Ramos (cell line): ENCODE measurements around the gene PRSS33.

Experiments used
- in situ Hi-C: fragments of 300-500 bp; cut with MboI; formaldehyde crosslinking; loops from one replicate; pipeline ENCODE4 v1.14.3; 2022; ENCODE audit warnings: low sequenced_read_pairs; ENCODE audit not compliant: unreplicated experiment

PRSS33 gene

DNA sequence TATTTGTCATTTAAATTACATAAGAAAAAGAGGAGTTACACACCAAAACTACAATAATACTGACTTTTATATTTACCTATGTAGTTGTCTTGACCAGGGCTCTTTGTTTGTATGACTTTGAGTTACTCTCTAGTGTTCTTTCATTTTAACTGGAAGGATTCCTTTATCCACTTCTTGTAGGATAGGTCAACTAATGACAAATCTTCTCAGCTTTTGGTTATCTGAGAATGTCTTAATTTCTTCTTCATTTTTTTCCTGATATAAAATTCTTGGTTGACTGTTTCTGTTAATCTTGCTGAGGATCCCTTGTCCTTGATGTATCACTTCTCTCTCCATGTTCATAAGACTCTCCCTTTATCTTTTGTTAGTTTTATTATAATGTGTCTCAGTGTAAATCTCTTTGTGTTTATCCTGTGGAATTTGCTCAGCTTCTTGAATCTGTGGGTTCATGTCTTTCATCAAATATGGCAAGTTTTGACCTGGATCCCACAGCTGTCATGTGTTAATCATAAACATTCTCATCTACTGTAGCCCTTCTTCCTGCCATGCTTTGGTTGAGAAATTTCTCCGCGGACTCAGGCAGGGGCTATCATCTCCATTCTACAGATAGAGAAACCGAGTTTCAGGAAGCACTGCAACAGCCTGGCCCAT lies 16.3 kb upstream of the PRSS33 start:
- in situ Hi-C loops = no loop called here

DNA sequence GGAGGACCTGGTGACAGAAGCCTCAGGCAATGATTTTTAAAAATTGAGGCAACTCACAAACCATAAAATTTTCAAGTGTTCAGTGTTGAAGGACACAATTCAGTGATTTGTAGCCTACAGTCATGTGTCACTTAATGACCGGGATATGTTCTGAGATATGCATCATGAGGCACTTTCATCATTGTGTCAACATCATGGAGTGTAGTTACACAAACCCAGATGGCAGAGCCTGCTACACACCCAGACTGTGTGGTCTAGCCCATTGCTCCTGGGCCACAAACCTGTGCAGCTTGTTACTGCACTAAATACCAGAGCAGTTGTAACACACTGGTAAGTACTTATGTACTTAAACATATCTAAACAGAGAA lies 12.5 kb upstream of the PRSS33 start:
- in situ Hi-C loops = no loop called here

DNA sequence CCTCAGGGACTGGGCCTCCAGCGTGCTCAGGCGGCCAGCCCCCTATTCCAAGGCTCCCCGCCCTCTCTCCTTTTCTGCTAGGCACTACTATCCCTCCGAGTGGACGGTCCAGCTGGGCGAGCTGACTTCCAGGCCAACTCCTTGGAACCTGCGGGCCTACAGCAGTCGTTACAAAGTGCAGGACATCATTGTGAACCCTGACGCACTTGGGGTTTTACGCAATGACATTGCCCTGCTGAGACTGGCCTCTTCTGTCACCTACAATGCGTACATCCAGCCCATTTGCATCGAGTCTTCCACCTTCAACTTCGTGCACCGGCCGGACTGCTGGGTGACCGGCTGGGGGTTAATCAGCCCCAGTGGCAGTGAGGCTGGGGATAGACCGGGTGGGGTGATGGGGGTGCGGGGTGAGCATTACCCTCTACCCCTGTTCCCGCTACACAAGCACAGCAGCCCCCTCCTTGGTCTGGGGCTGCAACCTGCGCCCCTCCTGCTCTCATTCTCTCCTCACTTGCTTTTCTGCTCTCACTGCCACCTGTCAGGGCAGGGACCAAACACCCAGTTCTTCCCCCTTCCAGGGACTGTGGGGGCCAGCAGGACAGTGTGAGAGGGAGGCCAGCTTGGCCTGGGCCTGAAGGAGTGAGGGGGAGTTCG lies 12.0 kb upstream of the PRSS33 start:
- in situ Hi-C loops = no loop called here

DNA sequence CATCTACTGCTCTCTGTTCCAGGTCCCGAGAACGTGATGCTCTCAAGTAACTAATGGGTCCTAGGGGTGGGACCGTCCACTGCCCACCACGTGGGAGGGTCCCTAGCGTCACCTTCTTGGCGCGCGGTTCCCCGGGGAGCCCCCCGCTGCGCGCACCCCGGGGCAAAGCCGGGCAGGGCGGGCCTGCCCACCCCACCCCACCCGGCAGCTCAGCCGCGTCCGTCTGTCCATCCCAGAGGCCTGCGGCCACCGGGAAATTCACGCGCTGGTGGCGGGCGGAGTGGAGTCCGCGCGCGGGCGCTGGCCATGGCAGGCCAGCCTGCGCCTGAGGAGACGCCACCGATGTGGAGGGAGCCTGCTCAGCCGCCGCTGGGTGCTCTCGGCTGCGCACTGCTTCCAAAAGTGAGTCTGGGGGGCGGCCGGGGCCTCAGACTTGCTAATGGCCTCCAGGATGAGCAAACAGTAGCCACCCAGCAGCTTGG lies 11.4 kb upstream of the PRSS33 start:
- in situ Hi-C loops = no loop called here

DNA sequence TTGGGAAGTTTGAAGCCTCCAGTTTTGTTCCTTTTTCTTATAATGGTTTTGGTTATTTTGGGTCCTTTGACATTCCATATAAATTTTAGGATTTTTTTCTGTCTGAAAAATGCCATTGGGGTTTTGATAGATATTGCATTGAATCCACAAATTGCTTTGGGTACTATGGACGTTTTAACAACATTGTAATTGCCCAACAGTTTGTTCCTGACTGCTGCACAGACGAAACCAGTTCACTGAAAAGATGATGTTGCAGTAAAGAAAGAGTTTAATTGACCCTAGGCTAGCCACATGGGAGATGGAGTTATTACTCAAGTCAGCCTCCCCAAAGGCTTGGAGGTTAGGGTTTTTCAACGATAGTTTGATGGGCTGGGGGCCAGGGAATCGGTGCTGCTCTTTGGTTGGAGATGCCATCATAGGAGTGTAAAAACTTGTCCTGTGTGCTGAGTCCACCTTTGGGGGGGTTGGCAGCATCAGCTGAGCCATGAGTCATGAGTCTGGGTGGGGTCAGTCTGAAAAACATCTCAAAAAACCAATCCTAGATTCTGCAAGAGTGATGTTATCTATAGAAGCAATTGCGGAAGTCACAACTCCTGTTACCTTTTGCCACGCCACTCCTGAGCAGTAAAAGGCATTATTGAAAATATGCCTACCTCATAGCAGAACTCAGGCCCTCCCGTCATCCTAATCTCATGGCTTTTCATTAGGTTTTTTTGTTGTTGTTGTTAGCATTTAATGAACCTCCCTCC lies 8.2 kb upstream of the PRSS33 start:
- in situ Hi-C loops = no loop called here

DNA sequence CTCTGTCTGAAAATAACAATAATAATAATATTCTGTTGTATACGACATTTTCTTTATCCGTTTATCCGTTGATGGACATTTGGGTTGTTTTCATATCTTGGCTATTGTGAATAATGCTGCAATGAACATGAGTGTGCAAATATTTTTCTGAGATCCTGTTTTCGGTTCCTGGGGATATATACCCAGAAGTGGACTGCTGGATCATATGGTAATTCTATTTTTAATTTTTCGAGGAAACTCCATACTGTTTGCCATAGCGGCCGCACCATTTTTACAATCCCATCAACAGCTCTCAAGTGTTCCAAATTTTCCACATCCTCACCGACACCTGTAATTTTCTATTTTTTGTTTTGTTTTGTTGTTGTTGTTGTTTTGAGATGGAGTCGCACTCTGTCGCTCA lies 5.6 kb upstream of the PRSS33 start:
- in situ Hi-C loops = no loop called here

DNA sequence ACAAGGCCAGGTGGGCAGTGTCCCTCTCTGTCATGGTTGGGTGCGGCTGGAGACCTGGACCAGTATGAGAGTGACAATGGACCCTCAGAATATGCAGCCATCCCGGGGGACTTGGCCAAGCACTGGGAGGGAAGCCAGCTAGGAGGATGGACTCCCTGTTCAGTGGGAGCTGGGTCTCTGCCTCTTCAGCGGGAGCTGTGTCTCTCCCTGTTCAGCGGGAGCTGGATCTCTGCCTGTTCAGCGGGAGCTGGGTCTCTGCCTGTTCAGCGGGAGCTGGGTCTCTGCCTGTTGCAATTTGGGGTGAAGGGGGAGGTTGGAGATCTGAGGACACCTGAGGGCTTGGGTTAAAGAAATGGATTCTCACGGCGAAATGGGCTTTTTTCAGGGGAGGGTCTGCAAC lies 3.8 kb upstream of the PRSS33 start:
- in situ Hi-C loops = no loop called here

DNA sequence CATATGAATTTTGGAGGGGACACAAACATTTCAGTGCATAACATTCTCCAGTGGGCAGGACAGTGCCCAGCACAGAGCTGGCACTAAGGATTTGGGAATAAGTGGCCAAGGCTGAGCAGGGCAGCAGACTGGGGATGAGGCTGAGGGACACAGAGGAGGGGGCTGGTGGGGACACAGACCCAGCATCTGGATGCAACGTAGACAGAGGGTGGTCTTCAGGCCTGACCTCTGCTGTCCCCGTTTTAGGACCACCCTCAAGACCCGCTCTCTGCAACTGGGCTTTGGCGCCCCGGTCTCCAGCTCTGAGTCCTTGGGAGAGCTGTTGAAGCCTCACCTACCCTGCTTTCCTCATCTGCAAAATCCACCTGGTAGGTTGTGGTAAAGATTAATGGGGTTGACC lies 3.3 kb upstream of the PRSS33 start:
- in situ Hi-C loops = no loop called here

DNA sequence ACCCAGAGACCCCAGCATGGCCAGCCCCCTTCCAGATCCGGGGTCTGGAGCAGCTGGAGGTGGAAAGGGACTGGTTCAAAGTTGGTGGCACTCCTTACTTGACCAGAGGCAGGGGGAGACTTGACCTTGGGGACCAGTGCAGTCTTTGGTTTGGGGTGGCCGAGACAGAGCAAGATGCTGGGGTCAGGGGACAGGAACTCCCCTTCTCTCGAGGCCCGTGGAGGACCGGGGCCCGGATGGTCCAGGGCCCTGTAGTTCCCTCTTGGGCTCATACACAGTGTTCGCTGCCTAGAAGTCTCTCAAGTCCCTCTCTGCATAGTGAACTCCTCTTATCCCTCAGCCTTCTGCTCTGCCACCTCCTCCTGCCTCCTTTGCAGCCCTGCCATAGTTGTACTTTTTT lies 601 bp upstream of the PRSS33 start:
- in situ Hi-C loops = no loop called here

DNA sequence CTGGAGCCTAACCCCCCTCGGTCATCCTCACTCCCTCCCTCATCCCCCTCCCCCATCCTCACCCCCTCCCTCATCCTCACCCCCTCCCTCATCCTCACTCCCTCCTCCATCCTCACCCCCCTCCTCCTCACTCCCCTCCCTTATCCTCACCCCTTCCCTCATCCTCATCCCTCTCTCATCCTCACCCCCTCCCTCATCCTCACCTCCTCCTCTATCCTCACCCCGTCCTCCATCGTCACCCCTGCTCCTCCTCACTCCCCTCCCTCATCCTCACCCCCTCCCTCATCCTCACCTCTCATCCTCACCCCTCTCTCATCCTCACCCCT lies 571 bp downstream of the PRSS33 start:
- in situ Hi-C loops = no loop called here

DNA sequence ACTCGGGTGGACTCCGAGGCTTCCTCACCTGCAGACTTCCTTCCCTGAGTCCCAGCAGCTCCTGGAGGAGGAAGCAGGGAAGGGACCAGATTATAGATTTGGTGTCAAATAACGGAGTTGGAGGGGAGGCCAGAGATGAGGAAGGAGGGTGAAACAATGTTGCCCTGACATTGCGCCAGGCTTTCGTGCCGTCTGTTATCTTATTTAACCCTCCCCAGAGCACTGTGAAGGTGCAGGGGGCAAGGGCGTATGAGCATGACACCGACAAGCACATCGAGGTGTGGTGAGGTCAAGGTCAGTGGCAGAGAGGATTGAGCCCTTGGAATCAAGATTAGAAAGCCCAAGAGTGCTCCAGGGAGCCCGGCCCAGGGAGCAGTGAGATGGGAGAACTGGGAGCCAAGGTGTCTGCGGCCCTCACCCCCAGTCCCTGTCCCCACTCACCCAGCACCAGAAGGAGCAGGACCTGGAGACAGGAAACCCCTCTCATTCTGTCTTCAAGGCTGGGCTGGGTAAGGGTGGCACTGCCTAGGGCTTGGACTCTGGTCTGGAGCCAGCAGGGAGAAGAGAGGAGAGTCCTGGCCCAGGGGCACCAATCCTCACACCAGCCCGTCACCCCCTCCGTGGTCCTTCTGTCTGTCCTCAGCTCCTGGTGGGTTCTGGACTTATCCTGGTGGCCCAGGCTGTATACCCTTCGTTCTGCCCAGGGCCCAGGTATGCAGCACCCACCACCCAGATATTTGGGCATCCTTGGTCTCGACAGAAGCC lies 1.1 kb downstream of the PRSS33 start:
- in situ Hi-C loops = no loop called here

DNA sequence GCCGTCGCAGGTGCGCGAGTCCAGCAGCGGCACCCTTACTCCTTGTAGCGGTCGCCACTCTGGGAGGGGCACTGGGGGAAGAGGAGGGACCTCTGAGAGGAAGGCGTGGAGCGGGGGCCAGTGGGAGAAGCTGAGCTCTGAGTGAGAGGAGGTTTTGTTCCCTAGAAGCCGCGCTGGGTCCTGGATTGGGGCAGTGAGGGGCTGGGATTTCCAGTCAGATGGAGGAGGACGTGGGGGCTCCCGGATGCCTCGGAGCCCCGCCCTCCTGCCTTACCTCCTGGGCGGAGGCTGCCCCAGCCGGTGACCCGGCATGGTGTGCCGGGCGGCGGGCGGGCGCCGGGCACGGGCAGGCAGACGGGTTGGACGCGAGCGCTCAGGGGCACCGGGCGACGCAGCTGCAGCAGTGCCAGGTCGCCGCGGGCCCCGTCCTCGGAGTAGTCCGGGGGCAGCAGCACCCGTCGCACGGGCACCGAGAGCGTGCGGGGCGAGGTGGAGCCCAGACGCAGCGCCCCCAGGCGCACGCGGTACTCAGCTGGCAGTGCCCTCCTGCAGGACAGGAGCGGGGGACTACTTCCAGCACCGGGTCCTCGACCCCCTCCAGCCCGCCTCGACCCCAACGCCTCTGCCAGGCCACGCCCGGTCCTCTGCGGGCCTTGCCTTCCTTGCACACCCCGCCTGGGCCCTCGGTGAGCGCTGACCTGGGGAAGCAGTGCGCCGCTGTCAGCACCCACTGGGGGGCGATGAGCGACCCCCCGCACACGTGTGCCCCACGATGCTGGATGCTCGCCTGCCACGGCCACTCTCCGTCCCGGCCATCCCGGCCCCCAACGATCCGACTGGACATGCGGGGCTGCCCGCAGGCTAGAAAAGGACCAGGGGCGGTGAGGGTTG lies 2.0 kb downstream of the PRSS33 start:
- in situ Hi-C loops = no loop called here

DNA sequence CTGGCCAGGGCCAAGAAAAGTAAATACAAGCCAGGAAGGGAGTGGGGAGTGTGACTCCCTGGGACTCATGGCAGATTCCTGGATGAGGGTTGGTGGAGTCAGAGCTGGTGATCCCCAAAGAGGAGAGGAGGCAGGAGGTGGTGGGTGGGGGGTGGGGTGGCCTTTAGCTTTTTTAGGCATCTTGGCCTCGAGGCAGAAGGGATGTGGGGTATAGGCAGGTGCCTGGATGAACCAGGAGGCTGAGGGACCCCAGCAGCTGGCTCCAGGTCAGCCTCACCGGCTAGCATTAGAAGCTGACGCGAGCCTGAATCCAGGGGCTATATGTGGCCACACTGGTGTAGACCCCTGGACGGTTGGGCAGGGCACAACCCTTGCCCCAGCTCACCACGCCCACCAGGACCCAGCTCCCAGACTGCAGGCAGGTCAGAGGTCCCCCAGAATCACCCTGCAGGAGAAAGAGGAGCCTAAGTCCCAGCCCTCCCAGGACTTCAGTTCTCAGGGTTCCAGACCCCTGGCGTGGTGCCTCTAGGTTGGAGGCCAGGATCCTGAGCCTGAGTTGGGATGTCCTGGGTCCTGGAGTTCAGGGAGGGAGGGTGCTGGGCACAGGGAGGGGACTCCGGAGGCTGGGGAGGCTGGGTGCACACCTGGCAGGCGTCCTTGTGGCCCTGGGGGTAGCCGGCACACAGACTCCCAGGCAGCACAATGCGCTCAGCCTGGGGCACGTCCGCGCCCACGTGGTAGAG lies 2.8 kb downstream of the PRSS33 start:
- in situ Hi-C loops = no loop called here

DNA sequence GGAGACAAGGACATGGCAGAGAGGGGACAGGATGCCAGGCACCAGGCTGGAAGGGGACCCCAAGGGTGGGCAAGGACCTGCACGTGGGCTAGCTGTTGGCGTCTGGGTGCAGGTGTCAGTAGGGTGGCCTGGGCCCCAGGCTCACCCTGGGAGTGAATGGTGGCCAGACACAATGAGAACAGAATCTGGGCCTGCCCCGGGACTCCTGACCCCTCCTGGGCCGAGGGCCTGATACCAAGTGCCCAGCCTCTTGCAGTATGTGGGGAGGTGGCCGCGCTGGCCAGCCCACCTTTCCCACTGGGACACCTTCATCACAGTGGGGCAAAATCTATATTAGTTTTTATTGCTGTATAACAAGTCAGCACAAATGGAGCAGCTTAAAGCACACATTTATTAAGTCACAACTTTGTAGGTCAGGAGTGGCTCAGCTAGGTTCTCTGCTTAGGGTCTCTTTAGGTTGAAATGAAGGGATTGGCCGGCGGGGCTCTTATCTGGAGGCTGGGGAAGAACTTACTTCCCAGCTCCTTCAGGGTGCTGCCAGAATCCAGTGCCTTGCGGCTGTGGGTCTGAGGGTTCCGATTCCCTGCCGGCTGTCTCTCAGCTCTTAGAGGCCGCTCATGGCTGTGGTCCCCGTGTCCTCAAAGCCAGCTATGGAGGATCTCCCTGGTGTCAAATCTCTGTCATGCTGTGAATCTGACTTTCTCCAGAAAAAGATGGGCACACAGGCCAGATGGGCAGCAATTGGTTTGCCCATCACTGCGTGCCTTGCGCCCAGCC lies 3.6 kb downstream of the PRSS33 start:
- in situ Hi-C loops = no loop called here

DNA sequence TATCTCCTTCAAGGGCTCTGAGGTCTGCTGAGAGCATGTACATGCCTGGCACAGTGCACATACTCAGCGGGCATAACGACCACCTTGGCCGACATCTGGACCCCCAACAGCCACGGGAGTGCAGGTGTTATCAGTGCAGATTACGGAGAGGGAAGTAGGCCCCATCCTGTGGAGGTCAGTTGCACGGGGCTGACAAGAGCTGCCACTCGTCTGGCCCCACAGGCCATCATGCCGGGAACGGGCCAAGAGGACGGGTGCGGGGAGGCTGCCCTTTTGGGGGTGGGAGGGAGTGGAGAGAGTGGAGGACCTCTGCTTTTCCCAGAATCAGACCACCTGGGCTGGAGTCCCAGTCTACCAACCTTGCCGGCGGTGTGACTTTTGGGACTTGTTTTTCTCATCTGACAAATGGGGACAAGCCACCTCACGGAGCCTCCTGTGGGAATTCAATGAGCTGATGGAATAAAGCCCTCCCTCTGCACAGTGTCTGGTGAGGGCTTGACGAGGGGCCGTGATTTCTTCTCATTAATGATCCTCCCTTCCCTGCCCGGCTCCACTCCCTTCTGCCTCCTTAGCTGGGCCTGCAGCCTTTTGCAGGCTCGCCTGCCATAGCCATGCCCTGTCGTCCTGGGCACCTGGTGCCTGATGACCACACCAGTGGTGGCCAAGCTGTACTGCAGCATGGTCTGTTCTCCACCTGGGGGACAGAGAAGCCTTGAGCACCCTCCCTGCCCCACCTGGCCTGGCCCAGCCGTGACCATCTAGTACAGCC lies 4.6 kb downstream of the PRSS33 start:
- in situ Hi-C loops = no loop called here

DNA sequence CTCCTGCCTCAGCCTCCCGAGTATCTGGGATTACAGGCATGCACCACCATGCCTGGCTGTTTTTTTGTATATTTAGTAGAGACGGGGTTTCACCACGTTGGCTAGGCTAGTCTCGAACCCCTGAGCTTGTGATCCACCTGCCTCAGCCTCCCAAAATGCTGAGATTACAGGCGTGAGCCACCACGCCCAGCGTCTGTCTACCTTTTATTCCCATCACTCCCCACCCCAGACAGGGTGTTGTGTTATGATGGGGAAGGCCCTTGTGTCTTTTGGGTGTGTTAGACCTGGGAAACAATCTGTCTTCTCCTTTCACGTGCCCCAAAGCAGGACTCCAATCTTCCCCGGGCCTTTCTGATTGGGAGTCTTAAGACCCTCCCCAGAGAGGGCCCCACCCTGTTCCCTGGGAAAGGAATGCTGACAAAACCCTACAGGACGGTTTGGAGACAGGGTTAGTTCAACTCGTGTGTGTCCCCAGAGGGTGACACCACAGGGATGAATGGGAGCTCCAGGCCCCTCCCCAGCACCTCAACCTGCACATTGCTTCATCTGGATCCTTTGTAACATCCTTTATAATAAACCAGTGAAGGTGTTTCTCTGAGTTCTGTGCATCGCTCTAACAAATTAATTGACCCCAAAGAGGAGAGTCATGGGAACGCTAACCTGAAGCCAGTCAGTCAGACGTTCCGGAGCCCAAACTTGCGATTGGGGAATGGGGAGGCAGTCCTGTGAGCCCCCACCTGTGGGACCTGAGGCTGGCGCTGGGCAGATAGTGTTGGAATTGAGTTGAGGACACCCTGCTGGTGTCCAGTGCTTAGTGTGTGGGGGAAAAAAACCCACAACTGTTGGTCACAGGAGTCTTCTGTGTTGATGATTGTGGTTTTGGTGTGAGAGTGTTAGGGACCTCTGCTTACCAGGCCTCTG lies 7.1 kb downstream of the PRSS33 start:
- in situ Hi-C loops = no loop called here
